GM21786 (cell line): Measurements from ENCODE around the gene NINJ1.
"Not testable (repeated sequence)": the region's sequence is repeated elsewhere in the genome, so short reads cannot be mapped to it uniquely, and the experiment has no call there.

Experiments used
- ATAC-seq: cut with Tn5 transposase; IDR thresholded peaks from one replicate; pipeline ENCODE4 v1.9.1; 2021; ENCODE audit not compliant: unreplicated experiment

Gene NINJ1

DNA sequence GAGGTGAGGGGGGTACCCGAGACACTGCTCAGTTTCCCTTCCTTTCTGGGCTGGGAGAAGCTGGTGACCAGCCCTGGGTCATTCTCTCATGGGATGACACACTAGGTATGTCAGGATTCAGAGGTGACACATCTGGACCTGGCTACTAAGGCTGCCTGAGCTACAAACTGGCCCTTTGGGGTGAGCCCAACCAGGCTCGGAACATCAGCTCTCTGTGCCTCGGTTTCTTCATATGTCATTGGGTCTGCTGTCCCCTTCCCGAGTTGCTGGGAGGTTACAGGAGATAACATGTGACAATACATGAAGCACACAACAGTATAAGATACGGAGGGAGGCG lies 26.3 kb downstream of the NINJ1 start:
- ATAC-seq = no peak

GRCh38 chr9:93107151-93107824 lies 26.8 kb downstream of the NINJ1 start:
- no peak for ATAC-seq

DNA sequence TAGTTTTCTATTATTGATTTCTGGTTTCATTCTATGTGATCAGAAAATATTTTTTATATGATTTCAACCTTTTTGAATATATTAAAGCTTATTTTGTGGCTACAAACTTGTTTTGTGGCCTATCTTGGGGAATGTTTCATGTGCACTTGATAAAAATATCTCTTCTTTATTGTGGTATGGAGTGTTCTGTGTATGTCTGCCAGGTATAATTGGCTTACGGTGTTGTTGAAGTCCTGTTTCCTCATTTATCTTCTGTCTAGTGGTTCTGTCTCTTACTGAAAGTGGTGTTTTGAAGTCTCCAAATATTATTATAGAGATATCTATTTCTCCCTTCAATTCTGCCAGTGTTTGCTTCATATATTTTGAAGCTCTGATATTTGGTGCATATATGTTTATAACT lies 28.4 kb downstream of the NINJ1 start:
- no peak for ATAC-seq

GRCh38 chr9:93101086-93101485 lies 33.0 kb downstream of the NINJ1 start:
- not testable (repeated sequence) for ATAC-seq

DNA sequence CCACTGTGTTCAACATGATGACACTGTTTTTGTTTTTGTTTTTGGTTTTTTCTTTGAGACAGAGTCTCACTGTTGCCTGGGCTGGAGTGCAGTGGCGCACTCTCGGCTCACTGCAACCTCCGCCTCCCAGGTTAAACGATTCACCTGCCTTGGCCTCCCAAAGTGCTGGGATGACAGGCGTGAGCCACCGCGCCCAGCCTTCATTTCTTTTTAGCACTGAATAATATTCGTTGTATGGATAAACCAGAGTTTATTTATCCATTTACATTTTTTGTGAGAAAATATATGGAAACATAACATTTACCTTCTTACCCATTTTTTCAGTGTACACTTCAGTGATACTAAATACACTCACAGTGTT lies 33.8 kb downstream of the NINJ1 start:
- no peak for ATAC-seq

- ATAC-seq = no peak
Observed at GRCh38 chr9:93099551-93100275, 34.3 kb downstream of the NINJ1 start.

DNA sequence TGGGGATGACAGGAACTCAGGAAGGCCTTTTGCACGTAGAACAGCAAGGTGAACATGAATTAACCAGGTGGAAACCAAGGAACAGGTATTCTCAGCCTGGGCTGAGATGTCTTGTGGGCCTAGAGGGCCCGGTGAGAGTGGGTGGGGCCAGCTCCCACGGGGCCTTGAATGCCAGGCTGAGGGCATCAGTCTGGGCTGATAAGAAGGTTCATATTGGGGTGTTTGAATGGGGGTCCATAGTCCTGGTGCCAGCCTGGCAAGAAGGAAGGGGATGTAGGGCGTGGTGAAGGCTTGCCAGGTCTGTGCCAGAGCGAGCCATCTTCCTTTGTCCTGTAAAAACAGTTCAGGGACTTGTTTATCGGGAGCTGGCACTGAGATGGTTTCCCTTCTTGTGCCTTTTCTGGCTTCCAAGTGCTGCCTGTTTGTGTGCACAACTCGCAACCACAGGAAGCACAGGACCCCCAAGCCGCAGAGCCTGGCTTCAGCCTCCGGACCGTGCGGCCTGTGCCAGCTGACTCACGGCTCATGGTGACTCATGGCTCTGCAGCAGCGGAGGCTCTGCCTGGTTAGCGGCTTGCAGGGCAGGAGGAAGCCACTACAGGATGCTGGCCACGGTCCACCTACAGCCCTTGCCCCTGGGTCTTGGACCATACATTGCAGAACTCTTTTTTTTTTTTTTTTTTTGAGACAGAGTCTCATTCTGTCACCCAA lies 35.7 kb downstream of the NINJ1 start:
- no peak for ATAC-seq

- no peak for ATAC-seq
Observed at GRCh38 chr9:93097511-93098201, 36.4 kb downstream of the NINJ1 start.

- no peak for ATAC-seq
Observed at GRCh38 chr9:93096811-93097382, 37.2 kb downstream of the NINJ1 start.

DNA sequence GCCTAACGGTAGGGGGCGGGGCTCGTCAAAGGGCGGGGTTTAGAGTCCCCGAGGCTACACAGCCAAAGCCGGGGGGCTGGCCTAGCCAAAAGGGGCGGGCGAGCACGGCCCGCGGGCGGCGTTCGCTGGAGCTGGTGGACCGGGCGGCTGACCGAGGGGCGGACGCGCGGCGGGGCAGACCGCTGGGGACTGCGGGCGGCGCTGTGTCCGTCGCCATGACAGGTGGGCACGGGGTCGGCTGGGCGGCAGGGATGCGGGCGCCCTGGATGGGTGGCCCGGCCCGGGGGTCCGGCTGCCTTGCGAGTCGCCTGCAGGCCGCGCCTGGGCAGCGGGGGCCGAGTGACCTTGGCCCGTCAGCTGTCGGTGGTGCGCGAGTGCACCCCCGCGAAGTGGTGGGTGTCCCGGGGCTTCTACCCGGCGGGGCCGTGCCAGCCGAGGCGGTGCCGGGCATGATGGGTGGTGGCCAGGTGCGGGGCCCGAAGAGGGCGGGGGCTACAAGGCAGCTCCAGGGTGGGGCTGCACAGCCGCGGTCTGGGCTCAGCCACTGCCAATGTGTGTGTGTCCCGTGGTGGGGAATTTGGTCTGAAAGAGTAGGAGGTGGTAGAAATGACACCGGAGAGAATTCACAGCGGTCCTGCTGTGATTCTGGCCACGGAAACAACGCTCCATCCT lies 37.8 kb downstream of the NINJ1 start, which contains the start of gene CARD19:
Gene CARD19 (plus strand): TSS at position 87 of the 672 bp plus-strand sequence. CDS start 129 bp downstream, at position 216.
- ATAC-seq = peak; percentile 14

DNA sequence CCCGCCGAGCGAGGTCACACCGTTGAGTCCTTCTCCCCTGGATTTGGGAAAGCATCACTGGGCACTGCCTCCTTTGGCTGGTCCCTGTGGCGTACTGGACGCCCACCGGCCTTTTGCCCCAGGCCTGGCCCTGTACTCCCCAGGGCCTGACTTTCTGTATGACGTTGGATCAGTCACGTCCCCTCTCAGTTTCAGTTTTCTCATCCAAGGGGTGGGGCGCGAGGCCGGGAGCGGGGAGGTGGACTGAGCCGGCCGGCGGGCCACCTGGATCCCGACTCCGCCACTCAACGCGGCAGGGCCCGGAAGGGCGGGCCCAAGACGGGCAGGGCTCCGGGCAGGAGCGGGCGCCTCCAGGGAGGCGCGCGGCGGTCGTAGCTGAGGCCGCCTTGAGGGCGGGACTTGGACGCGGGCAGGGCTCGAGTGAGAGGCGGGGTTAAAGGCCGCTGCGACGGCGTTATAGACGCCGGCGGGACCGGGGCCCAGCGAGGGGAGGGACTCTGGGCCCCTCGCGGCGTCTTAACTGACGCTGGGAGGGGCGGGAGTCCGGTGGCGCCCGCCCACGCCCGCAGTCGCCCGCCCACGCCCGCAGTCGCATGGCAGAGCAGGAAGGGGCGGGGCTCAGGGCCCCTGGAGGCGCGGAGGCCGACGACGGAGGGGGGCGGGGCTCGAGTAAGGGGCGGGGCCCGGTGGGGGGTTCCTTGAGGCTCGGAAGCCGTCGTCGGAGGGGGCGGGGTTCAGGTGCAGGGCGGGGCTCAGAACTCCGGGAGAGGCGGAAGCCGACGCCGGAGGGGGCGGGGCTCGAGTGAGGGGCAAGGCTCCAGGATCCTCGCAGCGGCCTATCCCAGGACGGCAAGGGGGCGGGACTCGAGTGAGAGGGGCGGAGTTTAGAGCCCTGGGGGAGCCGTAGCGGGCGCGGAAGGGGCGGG lies 38.6 kb downstream of the NINJ1 start:
- ATAC-seq = peak; percentile 54

GRCh38 chr9:93094658-93095204 lies 39.3 kb downstream of the NINJ1 start:
- peak; percentile 12 for ATAC-seq

DNA sequence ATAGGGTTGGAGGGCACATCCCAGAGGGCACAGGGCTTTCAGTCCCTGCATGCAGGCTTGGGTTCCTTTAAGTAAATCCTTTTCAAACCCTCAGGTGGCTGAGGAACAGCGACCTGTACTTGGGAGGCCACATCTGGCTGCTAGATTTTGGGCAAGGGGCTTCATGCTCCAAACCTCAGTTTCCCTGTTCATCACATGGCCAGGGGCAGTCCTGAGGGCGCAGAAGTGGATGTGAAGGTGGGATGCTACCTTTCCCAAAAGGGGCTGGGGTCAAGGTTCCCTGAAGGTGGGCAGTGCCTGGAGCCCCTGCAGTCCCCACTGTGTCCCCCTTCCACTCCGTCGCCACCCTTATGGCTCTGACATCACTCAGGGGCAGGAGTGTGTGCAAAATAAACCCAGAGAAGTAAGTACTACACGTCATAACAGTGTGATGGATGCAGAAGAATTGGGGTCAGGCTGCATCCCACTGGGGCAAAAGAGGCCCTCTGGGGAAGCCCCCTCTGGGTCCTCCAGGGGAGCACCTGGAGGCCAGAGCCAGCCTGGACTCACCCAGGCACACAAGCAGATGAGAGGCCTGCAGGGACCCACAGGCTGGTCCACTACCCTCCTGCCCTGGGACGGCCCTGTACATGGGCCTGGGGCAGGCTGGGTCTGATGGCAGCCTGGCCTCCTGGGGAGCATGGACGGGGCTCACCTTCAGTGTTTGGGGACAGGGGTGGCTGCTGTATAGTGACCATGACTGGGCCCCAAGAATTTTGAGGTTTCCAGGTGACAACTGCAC lies 40.0 kb downstream of the NINJ1 start:
- no peak for ATAC-seq

DNA sequence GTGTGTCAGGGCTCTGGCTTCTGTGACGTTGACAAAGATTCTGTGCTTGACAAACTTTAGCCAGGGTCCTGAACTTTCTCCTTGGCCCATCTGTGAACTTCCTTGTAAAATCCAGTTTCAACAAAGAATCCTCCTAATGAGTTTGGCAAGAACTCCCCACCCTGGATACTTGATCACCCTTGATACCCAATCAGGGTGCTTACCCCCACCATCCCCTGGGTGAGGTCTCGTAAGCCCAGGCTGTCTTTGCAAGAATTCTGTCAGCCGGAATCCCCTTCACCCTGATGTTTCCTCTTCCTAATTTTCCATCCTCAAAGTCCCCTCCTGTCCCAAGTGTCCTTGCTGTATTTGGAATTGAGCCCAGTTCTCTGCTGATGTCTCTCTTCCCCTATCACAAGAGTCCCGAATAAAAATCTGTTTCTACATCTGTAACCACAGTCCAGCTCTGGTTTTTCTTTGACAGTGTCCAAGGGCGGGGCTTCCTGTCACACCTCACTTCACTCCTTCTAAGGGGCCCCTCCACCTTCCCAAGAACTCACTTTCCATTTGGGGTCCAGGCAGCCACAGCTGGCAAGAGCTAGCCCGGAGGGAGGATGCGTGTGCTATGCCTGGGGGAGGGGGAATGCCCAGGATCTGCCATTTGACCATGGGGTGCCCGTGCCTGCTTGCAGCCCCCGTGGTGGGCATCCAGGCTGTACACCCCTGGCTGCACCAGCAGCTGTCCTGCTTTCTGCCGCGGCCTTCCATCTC lies 40.7 kb downstream of the NINJ1 start:
- ATAC-seq = no peak

DNA sequence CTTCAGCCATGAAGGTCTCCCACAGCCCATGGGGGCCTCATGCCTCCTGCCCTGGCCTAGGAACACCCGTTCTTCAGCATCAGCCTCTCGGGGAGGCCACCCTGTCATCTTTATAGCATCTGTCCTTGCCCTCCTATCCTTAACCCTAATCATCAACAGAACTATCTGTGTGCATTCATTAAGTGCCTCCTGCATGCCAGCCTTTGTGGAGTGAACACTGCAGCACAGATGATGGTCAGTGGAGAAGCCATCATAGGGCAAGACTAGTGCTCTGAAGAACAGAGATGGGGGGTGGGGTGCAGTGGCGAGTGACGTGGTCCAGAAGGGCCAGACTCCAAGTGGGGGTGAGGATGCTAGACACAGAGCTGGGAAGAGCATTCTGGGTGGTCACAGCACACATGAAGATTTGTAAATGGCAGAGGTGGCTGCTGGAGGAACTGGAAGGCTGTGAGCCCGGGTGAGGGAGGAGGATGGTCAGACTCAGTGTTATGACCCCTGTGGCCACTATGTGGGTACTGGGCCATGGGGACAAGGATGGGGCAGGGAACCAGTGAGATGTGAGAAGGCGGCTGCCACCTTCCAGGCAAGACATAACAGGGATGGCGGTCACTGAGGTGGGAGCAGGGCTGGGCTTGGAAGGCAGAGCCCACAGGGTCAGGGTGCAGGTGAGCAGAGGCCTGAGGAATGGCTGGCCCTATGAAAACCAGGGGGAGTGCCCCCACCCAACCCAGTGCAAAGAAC lies 41.6 kb downstream of the NINJ1 start:
- no peak for ATAC-seq

DNA sequence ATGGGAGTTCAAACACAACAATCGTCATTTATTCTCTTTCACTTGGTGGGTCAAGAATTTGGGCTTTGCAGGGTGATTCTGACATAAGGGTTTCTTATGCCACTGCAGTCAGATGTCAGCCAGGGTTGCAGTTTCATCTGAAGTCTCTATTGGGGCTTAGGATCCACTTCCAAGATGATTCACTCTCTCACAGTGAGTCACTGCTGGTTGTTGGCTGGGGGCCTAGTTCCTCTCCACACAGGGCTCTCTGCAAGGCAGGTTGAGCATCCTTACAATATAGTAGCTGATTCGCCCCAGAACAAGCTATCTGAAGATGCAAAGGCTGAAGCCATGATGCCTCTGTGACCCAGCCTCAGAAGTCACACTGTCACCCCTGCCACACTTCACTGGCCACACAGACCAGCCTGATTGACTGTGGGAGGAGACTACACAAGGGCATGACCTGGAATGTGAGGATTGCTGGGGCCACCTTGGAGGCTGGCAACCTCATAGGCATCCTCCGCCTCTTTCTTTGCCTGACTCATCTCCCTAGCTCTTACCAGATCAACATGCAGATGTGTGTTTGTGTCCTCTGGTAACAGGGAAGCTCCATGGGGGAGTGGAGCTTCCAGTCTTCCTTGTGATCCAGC lies 42.5 kb downstream of the NINJ1 start:
- no peak for ATAC-seq

- no peak for ATAC-seq
Observed at GRCh38 chr9:93091056-93091452, 43.0 kb downstream of the NINJ1 start.
